HG03571 (cell line): ENCODE measurements around the gene SUCLG2.

Source experiments
- ATAC-seq: cut with Tn5 transposase; IDR thresholded peaks from one replicate; pipeline ENCODE4 v1.9.1; 2021; ENCODE audit not compliant: unreplicated experiment

SUCLG2 gene

DNA sequence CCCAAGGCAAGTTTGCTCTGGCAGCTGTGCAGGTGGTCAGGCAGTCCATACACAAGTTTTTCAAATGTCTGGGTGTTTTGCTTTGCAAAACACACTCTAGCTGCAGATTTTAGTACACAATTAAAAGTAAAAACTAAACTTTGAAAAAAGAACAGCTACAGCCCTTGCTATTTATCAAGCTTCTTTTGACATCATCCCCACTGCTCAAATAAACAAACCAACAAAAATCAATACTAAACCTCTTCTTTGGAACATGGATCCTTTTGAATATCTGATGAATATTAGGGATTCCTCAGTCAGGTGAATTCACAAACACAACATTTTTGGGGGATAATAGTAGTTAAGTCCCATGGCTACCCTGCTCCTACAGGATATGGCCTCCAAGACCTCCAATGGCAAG, 249.2 kb downstream of the SUCLG2 start:
- no peak for ATAC-seq

DNA sequence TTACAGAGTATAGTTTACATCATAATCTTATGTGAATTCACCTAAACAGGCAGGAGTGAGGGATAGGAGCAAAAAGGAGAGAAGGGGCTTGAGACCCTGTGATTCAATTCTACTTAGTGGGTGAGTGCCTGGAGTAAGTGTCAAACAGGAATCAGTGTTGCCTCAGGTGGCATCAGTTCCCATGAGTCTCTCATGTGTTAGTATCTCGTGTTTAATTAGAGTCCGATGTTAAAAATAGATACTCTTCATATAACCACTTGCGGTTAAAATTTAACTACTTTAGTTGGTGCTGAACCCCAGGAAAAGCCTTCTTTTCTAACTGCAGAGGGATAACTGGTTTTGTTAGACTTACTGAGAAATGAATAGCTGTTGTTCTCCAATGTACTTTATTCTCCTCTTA, 251.5 kb downstream of the SUCLG2 start:
- no peak for ATAC-seq

DNA sequence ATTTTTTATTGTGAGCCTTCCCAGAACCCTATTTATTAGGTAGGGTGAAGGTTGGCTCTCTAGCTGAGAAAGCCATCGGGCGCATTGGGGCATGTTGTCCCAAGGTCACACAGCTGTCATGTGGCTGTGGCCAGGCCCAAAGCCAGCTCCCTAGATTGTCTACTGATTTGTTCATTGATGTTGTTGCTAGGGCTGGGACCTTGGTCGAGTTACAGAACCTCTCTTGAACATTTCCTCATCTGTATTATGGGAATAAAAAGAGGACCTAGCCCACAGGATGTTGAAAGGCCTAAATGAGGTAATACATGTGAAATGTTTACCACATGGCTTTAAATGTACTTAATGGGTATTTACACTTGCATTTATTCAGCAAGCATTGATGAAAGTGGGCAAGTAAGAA, 252.5 kb downstream of the SUCLG2 start:
- ATAC-seq = no peak

DNA sequence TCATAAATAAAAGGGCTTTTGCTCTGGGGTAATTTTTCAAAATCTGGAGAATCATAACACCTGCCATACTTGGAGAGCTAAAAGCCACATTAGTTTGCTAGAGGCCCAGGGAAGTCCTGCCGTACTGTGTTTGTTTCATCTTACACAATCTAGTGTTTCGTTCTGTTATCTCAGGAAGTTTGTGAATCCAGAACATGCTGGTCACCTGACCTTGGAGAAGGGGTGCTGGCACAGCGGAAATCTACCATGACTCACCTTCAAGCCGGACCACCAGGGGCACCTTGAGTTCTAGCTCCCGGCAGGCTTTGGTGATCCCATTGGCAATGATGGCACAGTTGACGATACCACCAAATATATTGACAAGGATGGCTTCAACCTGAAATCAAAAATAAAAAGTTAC, 253.9 kb downstream of the SUCLG2 start:
- no peak for ATAC-seq

DNA sequence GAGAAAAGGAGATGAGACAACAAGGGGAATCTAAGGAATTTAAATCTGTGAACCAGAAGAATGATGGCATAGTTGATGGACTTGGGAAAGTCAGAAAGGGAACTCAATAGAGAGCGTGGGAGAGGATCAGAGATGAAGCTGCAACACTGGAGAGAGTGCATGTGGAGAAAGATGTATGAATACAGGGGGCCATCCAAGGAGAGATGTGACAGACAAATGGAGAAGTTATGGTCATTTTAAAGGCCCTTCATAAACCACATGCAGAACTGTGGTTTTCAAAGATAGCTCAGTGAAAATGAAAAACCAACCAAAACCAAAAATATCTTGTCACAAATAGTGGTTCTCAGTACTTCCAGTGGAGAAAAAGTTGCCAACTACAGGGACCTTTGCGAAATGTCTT, 265.2 kb downstream of the SUCLG2 start:
- ATAC-seq = peak; percentile 82

DNA sequence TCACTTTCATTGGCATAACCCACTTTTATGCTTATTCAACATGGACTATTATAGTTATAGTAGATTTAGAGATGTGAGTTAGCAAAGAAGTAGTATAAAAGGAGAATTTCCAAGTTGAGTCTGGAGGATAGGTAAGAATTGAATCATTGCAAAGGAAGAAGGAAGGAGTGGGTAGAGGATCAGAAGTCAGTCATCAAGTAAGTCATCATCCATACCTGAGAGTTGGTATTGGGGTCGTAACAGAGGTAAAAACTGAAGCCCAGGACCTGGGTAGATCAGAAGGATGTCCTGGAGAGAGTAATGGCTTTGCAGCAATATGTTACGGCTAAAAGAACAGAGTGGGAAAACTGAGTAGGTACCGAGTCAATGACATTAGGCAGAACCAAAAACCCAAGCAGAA, 265.7 kb downstream of the SUCLG2 start:
- ATAC-seq = no peak

DNA sequence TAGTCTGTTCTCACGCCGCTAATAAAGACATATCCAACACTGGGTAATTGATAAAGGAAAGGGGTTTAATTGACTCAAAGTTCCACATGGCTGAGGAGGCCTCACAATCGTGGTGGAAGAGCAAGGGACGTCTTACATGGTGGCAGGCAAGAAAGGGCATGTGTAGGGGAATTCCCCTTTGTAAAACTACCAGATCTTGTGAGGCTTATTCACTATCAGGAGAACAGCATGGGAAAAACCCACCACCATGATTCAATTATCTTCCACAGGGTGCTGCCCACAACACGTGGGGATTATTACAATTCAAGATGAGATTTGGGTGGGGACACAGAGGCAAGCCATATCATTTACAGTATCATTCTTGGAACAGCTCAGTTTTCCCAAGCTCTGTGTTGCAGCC, 268.0 kb downstream of the SUCLG2 start:
- no peak for ATAC-seq

DNA sequence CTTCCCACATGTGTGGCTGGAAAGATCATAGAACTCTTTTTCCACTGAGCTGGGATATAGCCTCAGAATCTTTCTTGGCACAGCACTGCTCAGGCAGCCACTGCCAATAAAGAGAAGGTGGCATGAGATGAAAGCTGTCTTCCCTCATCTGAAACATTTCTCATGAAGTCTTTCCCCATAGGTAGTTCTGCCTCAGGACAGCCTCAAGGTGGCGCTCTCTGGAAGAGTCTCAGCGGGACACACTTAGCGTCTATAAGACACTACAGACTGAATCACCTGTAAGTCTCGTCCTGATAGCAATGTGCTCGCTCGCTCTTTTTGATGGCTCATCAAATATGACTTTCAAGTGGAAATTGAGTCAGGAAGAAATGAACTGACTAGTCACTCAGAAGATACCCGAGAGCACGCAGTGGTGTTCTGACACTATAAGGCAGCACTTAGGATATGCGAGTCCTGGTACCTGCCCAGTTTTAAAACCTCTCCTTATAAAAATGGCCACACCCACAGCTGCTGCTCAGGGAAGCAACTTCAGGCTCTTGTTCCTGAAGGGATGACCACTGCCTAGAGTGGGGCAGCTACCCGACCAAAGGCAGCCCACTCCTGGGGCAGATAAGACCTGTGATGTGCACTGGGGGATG, 269.5 kb downstream of the SUCLG2 start:
- ATAC-seq = no peak

DNA sequence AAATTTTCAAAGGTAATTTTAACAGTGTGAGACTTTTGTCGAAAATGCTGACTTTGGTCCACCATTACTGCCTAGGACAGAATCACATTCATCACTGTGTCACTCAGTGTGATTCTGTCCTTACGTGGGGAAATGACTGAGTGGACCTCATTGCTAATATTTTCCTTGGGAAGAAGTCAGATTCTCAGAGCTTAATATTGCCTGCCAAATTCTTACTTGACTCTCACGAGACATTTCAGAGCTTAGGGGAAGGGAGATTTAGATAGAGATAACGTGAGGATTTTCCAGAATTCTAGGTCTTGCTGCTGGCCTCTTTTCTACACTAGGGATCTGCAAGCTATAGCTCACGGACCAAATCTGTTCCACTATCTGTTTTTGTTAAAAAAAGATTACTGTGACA, 270.4 kb downstream of the SUCLG2 start:
- ATAC-seq = no peak

DNA sequence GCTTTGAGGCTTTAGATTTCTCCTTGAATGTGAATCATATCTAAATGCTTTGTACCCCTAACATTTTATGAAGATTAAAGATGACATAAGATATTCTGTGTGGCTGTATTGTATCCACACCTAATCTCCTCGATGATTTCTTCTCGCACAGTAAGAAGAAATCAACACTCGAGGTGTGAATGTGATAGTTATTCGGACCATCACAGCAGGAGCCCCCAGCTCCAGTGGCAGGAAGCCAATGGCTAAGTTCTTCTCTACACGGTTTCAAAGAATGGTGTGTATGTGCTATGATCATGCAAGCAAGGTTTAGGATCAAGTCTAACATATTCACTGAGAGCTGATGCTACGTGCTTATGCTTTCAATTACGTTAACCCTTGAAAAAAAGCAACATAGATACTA, 271.0 kb downstream of the SUCLG2 start:
- no peak for ATAC-seq

DNA sequence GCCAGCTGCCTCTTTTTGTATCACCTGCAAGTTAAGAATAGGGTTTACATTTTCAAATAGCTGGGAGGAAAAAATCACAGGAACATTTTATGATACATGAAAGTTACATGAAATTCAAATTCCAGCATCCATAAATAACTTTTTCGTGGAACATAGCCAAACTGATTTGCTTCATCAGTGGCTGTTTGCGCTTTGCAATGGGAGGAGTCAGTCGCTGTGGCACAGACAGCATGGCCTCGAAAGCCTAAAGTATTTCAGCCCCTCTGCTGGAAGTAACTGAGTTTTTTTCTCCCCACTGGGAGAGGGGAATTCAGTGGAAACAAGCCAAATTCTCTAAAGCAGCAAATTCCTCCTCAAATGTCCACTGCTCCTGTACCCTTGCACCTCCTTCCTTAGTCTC, 271.9 kb downstream of the SUCLG2 start:
- no peak for ATAC-seq

DNA sequence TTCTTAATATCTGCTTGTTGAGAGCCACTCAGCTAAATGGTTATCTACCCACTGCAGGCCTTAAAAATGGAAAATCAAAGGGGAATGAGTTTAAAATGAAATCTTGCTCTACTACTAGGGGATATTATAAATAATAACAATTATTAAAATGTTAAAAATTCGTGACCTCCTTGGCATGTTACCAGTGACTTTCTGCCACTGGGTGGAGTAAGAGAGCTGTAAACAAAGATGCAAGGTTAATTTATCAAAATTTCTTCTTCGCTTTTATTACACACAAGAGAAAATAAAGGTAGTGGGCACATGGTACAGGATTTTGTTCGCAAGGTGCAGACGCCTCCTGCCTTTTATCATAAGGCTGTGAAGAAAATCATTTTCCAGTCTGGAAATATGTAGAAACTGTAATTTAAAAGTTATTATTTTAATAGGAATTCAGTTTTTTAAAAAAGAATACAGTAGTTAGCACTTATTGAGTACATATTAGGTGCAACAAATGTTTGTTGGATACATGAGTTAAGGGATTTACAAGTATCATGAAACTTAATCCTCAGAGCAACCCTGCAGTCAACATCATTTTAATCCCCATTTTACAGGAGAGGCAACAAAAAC, 272.6 kb downstream of the SUCLG2 start:
- ATAC-seq = no peak

DNA sequence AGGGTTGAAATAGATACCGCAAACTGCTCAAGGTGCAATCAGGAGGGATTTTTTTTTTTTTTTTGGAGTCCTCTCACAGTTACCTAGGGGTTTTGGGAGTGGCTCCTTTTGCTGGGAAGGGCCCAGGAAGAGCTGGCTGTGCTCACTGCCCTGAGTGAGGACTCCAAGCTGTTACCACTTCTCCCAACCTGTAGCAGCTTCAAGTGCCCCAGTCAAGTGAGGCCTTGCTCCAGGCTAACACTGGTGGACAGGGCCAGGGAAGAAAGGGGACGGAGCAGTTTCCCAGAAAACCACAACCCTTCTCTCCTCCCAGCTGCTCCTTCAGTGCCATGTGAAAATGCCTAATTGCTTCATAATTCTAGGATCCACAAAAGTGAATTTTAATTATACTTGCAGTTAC, 274.3 kb downstream of the SUCLG2 start:
- no peak for ATAC-seq

DNA sequence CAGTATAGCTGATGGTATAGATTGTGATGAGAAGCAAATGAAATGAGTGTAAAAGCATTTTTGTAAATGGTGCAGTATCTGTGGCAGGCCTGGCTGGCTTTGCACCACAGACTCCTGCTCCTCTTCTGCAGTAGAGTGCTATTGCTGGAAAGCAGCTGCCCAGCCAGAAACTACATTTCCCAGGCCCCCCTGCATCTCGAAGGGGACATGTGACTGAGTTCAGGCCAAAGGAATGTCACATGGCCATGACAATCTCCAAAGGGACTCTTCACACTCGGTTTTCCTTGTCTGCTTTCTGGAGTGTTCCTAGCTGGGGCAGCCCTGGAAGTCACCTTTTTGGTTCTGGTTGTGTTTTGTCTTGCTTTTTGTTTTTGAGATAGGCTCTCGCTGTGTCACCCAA, 277.1 kb downstream of the SUCLG2 start:
- no peak for ATAC-seq

DNA sequence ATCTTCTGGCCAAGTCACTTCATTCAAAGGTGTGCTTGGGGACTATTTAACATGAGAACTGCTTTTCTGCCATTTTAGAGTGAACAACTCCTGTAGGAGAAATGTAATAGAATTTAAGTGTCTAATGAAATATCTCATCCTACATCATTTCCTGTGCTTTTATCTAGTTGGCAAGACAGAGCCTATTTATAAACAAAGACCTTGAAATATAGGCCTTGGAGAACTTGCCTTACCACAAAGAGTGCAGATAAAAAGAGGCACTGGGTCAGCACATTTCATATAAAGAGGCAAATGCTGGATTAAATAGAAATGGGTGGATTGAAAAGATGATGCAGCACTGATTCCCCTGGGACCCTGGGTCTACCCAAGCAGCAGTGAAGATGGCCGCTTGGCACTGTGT, 278.0 kb downstream of the SUCLG2 start:
- ATAC-seq = no peak

DNA sequence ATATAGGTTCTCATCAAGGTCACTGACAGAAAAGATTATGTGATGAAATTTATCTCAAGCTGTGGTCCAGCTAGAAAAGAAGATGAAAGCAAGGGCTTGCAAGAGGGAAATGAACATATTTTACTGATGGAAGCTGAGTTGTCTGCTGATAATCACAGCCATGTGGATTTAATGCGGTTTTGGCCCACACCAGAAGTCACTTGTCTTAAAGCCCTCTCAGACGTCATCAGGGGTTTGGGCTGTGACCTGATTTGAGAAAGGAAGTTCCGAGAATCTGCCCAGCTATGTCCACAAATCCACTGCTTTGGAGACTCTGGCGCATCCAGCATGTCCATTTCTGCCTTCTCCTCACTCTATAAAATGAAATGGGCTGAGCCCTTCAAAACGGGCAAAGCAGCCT, 278.4 kb downstream of the SUCLG2 start:
- no peak for ATAC-seq

DNA sequence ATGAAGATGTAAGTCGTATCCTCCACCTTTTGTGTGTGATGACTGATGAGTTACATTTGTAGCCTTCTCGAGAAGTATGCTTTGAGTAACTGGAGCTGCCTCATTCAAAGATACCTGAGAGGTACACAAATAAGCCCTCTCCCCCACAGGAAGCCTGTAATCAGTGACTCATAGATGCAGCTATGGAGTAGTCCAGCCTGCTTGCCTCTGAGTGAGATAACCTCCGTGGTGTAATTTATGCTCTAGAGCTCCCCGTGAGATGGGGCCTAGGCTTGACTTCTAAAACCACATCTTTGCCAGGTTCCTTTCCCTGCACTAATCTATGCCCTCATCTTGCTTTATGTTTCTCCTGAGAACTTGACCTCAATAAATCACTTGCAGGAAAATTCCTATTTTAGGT, 291.7 kb downstream of the SUCLG2 start:
- ATAC-seq = no peak

DNA sequence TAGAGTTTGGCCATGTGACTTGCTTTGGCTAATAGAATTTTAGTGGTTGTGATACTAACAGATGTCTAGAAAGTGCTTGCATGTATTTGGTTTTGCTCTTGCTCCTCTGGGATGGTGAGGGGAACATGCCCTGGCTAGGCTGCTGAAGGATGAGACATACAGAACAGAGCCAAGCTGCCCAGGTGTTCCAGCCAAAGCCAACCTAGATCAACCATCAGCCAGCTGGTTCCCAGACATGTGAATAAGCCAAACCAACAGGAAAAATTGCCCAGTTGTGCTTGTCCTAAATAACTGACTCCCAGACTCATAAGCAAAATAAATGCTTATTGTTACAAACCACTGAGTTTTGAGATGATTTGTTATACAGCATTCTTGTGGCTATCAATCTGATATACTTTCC, 292.6 kb downstream of the SUCLG2 start:
- no peak for ATAC-seq

DNA sequence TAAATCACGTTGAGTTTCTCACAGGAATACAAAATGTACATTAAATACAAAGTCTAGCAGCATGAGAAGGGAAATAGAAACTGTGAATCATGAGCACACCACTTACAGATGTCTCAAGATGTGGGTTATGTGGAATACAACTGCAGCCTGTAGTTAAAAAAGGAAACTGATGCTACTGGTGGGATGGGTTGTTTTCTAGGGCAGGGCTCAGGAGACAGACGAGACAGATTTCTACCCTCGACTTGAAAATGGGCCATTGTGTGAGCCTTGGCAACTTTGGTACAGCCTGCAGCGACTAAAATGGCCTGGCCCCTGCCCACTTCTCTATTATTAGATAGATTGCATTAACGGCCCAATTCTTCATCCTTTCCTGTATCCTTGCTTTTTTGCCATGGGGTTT, 293.1 kb downstream of the SUCLG2 start:
- ATAC-seq = no peak

DNA sequence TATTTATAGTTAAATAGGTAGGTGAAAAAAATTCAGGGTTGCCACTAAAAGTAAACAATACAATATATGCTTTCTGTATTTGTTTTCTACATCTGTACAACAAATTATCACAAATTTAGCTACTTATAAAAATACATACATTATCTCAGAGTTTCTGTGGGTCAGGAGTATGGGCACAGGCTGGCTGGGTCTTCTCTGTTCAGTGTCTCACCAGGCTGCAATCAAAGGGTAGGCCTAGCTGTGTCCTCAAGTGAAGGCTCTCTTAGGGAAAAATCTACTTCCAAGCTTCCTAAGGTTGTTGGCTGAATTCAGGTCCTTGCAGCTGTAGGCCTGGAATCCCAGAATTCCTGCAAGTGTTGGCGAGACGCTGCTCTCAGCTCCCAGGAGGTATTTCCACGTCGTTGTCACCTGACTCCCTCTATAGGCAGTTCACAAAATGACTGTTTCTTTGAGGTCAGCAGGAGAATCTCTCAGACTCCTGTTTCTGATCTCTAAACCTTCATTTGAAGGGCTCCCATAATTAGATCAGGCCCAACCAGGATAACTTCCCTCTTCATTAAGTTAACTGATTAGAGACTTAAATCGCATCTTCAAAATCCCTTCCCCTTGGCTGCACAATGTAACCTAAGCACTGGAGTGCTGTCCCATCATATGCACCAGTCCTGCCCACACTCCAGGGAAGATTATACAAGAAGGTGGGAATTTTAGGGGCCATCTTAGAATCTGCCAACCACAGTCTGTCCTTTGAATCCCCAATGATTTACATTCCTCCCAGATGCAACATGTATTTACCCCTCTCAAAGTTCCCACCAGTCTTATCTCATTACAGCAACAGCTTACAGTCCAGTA, 296.6 kb downstream of the SUCLG2 start:
- no peak for ATAC-seq

DNA sequence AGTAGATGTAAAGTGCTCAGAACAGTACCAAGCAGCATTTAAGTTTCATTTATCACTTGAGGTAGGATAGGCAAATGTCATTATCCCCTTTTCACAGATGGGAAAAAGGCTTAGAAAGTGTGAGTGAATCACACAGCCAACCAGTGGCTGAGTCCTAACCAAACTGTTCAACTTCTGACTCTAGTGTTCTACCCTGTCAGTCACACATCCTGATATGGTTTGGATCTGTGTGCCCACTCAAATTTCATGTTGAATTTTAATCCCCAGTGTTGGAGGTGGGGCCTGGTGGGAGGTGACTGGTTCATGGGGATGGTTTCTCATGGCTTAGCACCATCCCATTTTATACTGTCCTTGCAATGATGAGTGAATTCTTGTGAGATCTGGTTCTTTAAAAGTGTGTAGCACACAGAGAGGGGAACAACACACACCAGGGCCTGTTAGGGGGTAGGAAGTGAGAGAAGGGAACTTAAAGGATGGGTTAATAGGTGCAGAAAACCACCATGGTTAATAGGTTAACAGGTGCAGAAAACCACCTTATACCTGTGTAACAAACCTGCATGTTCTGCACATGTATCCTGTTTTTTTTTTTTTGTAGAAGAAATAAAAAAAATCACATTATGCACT, 304.7 kb downstream of the SUCLG2 start:
- peak; percentile 93 for ATAC-seq

DNA sequence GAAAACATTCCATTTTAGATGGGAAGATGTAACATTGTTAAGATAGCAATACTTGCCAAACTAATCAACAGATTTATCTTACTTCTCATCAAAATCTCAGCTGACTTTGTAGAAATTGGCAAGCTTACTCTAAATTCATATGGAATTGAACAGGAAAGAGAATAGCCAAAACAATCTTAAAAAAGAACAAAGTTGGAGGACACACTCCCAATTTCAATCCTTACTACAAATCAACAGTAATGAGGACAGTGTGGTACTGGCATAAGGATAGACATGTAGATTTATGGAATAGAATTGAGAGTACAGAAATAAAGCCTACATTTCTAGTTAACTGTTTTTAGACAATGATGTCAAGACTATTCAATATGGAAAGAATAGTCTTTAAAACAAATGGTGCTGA, 308.3 kb downstream of the SUCLG2 start:
- ATAC-seq = no peak
